ENCODE measurements around the gene HMGB1. TPM values are rescaled to one million over a fixed set of nuclear protein-coding genes. Genes with fewer than 3 reads are reported as not detected.

HMGB1 gene
- 571 and 574 TPM in 2 replicates for polyA plus RNA-seq

GRCh38 chr13:30465593-30466357 lies at the start of gene HMGB1:
HMGB1 (minus strand) TSS chr13:30465936; CDS start chr13:30463680, 2,256 bp downstream.

GRCh38 chr13:30422054-30422839 lies 43.5 kb downstream of the HMGB1 start, which contains the start of gene UBE2L5:
UBE2L5 (plus strand) TSS chr13:30422493; CDS start chr13:30427991, 5,498 bp downstream.

Other genes starting within 250 kb of the HMGB1 start
- gene KATNAL1, start 158.4 kb downstream of the HMGB1 start, polyA plus RNA-seq = 15.2 and 16.9 TPM in 2 replicates
- gene UBE2L5, start 43.4 kb downstream of the HMGB1 start, polyA plus RNA-seq = 0.50 and 1.2 TPM in 2 replicates
- 14.9 and 18.6 TPM in 2 replicates for gene USPL1, start 152.0 kb upstream of the HMGB1 start, polyA plus RNA-seq